HG03520 (cell line): ENCODE measurements around the gene CTNND1.

Source experiments
- ATAC-seq: cut with Tn5 transposase; IDR thresholded peaks from one replicate; pipeline ENCODE4 v1.9.1; 2021; ENCODE audit warnings: mild to moderate bottlenecking, moderate library complexity; ENCODE audit not compliant: unreplicated experiment

CTNND1 gene

DNA sequence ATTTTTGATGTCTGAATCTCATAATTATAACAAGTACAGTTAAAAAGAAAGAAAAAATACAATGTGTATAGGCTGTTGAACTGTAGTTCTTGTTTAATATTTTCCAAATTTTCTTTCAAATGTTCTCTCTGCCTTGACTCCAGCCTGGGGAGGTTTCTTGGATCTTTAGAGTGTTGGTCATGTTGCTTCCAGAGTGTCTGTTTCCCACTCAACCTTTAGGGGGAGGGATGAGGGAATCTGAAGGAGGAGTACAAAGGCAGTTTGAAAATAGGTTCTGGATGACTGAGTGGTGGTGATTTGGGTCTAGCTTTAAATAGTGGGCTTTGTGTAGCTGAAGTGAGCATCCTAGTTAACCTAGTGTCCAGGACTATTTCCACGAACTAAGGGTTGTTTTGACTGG is 2.0 kb downstream of the CTNND1 start:
- no peak for ATAC-seq

DNA sequence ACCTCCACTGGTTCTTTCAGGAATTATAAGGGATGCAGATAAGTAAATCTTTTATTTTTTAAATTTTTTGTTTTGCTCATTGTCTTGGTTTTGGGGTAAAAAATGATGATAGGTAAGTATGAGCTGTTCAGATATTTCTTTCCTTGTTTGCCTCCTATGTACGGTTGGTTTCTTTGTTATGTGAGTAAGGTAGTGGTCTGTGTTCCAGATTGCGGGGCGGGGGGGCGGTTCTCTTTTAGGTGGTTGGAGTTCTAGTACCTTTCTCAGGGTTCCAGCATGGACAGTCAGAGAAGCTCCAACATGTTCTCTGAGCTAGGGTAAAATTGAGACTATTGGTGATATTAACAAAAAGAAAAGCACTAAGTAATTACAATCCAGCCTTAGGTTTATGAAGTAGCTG is 2.4 kb downstream of the CTNND1 start:
- no peak for ATAC-seq

DNA sequence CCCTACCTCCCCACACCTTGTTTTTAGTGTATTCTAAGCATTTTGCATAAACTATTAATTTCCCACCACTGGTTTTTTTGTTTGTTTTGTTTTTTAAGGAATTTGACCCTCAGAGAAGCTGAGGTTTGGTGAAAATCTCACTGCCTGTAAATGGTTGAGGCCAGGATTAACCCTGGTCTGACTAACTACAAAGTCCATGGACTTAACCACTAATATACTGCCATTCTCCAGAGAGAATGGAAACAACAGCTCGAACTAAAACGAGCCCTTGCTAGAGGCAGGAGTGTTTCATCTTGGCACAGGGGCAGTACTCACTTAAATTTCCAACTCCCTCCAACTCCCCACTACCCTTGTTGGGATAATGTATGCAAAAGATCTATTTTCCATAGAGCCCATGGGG is 3.0 kb downstream of the CTNND1 start:
- no peak for ATAC-seq

DNA sequence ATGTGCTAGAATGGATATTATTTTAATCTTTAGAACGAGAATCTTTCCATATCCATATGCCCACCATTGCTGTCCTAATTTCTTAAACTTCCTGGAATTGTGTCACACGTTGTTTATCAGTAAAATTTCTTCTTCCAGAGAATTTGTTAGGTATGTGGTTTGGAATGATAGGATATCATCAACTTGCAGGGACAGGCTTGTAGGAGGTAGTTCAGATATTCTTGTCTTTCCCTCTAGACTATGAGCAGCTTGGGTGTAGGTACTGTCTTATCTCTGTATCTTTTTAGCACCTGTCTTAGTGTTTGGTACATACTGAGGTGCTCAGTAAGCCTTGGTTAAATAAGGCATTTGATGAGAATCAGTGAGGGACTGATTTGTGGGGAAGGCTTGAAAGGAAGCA is 3.4 kb downstream of the CTNND1 start:
- no peak for ATAC-seq

DNA sequence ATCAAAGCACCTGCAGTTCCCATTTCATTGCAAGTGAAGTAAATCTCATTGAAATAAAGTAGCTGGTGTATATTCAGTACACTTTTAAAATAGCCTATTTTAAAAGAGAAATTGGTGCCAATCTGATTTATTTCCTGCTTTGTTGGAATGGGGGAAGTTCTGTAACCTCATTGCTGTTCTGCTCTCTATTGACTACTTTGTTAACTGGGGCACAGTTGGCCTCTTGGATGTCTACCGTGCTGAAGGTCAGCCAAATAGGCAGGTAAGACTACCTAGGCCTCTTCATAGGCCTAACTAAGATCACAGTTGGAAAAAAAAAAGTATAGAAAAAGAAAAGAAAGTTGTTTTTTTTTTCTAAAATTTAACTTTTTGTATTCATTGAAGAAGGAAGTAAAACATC is 9.2 kb downstream of the CTNND1 start:
- ATAC-seq: no peak

DNA sequence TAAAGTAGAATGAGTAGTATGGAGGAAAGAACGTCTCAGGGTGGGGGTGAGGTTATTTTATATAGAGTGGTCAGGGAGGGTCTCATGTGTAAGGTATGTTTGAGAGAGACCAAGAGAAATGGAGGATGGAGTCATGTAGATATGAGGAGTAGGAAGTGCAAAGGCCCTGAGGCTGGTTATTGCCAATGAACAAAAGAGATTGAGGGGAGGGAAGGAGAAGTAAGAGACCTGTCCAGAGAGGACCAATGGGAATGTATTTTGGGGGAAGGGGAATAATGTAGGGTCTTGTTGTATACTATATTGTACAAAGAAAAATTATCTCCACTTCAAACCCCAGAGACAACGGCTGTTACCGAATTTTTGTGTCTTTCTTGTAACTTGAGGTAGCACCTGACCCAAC is 9.8 kb downstream of the CTNND1 start:
- no peak for ATAC-seq

DNA sequence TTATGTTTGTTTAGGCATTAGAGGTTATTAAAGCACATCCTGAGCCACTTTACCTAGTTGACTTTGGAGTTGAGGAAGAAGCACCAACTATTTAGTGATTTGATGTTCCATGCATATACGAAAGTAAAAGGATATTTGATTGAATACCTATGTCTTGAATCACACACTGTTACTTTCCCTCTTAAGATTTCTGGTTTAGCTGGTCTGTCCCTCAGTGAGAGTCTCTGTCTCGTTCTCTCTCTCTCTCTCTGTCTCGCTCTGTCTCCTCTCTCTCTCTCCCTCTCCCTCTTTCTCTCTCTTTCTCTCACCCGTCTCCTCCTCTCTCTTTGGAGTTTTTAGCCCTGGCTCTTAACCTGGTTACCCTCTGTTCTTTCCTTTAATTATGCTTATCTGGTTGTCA is 11.0 kb downstream of the CTNND1 start:
- ATAC-seq: no peak

DNA sequence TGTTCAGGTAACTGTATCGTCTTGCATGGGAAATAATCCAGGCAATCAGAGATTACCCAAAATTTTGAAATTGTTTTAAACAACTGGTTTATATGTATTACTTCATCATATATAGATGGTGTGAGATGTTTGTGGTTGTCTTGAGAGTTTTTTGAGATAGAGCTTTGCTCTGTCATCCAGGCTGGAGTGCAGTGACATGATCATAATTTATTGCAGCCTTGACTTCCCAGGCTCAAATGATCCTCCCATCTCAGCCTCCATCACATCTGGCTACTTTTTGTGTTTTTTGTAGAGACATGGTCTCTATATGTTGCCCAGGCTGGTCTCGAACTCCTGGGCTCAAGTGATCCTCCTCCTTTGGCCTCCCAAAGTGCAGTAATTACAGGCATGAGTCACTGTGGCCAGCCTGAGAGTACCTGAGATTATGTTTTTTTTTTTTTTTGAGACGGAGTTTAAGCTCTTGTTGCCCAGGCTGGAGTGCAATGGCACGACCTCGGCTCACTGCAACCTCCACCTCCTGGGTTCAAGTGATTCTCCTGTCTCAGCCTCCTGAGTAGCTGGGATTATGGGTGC is 11.5 kb downstream of the CTNND1 start:
- no peak for ATAC-seq

DNA sequence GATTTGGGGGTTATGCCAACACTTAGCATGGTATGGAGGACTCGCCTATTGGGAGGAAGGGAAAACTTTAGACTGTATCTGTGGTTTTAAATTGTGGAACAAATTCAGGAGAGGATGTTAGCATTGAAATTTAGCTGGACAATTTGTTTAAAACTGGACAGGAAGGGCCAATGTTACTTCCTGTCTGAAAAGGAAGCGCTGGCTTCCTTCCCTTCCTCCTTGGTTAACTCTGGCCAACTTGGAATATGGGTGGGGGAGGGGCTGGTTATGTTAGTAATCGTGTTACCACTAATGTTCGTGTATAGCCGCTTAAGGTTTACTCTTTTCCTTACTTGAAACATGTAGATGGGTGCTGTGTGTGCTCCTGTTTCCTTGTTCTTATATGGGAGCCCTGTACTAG is 13.9 kb downstream of the CTNND1 start:
- ATAC-seq: no peak

DNA sequence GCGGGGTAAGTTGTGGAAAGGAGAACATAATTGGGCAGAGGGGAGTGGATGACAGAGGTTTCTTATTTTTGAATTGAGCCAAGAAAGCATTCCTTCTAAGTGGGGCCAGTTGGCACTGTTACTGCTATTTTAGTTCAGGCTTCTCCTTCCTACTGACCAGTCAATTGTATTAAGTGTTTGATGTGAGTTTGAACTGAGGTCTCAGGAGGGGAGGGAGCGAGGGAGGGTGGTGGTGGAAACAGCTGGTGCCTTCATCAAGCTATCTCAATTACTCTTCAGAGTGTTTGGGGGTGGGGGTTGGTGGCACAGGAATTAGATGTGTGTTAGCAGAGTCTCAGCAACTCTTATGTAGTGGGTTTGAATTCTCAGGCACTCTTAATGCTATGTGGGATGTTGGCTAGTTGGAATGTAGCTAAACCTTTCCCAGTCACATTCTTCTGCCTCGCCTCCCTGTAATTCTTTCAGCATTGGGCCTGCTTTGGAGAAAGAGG is 14.5 kb downstream of the CTNND1 start:
- no peak for ATAC-seq

DNA sequence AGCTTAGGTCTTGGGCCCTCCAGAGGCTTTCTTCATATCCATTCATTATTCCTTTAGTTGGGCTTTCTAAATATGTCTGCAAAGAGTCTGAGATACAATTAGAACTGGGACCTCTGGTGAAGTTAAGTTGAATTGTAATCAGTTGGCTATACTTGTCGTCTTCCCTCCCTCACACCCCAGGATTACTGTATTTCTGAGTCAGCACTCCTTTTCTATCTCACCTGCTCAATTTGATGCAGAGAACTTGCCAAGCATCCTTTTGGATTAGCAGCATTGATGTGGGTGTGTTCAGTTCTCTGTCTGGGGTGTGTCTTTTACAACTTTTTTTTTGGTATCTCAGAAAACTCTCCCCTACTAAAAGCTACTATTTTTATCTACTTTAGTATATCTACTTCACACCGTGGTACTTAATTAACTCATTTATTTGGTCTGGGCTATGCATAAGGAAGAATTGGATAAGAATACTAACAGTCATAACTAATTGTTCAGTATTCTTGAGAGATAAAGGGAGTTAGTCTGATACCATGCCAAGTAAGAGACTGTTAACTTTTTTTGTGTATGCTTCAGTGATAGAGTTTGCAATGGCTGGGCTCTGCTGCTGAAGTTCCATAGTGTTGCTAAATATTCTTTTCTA is 15.1 kb downstream of the CTNND1 start:
- no peak for ATAC-seq

DNA sequence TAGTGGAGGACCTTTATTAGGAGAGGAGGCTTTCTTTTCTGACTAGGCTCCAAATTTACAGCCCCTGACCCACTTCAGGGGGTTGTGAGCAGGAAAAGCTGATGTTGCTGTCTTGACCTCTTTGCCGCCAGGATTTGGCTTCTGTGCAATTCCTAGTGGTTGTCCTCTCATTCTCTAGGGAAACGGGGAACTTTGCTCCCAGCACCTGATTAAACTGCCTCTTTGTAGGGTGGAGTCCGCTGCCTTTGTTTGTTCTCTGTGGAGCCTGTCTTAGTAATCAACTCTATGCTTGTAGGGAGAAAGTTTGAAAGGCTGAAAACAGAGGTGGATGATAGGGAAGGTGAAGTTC is 16.3 kb downstream of the CTNND1 start:
- ATAC-seq: no peak

DNA sequence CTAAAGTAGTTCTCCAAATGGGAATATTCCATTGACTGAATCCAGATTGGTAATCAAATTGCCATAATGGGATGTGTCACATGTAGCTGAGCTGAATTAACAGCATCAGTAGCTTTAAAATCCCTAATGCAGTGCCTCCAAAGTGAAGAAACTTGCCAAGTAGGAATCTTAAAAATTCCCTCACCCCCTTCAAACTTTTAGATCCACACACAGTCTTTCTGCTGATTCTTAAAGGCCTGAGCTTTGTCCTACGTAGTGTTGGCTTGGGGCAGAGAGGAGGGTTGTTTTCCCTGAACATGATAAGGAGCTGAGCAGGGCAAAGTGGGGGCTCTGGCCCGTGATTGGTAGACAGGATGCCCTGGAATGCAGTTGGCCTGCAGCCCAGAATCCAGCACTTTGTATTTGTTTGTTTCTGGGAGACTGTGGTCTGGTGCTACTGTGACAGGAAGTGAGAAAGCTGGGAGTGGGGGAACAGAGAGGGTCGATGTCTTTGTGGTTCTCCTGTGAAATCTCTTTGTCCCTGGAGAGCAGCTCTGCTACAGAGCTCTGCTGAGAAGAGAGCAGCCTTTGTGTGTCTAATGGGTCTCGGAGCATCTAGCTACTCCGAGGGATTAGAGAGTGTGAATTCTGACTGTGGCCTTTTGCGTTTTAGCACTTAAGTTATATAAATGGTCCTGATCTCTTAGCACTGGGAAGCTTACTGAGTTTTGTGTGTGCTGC is 16.9 kb downstream of the CTNND1 start:
- ATAC-seq: no peak

DNA sequence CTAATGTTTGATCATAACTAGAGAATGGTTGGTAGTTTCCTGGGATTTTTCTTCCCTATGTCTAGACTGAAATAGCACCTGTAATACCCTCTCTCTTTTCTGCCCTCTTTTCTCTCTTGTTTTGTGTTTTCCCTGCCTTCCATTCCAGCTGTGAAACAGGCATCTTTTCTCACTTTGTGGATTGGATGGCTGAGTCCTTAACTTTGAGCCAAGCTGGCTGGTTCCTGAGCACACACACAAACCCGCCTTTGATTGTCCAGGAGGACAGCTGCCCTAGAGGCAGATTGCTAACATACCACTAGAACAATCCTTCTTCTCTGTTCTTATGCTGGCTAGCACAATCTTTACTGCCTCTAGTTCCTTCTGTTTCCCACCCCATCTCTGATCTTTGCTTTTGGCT is 17.7 kb downstream of the CTNND1 start:
- ATAC-seq: no peak

DNA sequence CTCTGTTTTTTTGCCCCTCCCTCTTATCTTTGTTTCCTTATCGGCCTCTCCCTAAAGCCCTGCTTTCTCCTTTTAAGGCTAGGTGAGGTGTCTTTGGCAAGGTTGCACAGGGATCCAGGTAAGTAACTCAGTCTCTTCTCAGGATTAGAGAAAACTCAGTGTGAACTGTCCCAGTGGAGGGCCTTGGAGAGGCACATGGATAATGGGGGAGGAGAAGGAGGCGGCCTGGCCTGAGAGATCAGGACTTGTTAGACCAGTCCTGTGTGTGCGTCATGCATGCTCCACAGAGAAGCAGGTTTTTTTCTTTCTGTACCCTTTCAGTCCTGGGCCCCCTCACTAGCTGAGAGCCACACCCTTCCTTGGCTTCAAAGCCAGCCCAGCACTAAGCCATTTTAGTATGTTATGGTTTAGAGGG is 19.9 kb downstream of the CTNND1 start:
- no peak for ATAC-seq

DNA sequence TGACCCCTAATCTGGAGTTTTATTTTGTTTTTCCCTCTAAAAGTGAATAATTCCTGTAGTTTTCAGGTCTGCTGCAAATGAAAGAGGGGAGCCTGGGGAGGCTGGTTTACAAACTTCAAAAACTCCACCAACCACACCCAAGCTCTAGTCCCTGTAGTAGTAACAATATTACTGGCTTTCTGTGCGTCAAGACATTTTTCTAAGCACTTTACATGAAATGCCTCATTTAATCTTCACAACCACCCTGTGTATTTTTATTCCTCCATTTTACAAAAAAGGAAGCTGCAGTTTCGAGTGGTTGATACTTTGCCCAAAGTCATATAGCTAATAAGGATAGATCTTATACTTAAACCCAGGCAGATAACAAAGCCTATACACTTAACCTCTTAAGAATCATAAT is 23.5 kb downstream of the CTNND1 start:
- no peak for ATAC-seq

DNA sequence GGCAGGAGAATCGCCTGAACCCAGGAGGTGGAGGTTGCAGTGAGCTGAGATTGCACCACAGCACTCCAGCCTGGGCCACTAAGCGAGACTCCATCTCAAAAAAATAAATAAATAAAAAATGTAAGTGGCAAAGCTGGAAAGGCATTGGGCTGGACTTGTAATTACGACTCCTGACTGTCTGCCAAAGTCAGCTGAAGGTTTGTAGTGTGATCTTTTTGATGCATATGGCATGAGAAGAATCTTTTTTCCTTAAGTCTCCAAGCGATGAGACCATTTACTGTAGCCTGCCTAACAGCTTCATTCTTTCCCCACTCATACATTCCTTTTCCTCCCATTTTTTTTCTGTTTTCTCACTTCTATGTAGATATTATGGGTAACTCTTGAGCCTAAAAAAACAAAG is 24.8 kb downstream of the CTNND1 start:
- no peak for ATAC-seq

DNA sequence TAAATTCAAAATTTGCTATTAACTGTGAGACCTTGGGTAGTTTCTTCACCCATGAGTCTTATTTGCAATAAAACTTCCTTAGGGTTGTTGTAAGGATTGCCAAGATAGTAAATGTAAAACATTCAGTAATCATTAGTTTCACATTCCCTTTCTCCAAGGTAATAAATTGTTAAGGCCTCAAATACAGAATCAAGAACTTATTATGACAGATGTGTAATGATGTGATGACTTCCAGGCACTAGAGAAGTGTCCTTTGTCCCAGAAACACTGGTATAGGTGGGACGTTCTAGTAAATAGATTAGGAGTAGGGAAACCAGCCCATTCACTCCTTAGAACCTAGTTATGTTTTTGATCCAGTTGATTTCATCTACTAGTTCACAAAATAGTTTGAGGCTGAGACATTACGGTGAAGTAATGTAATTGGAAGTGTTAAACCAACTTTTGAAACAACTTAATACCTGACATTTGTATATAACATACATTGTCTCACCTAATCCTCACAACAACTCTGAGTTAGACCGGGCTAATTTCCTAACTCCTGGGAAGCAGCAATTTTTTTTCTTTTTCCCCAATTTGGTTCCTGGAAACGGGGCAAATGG is 25.5 kb downstream of the CTNND1 start:
- no peak for ATAC-seq

DNA sequence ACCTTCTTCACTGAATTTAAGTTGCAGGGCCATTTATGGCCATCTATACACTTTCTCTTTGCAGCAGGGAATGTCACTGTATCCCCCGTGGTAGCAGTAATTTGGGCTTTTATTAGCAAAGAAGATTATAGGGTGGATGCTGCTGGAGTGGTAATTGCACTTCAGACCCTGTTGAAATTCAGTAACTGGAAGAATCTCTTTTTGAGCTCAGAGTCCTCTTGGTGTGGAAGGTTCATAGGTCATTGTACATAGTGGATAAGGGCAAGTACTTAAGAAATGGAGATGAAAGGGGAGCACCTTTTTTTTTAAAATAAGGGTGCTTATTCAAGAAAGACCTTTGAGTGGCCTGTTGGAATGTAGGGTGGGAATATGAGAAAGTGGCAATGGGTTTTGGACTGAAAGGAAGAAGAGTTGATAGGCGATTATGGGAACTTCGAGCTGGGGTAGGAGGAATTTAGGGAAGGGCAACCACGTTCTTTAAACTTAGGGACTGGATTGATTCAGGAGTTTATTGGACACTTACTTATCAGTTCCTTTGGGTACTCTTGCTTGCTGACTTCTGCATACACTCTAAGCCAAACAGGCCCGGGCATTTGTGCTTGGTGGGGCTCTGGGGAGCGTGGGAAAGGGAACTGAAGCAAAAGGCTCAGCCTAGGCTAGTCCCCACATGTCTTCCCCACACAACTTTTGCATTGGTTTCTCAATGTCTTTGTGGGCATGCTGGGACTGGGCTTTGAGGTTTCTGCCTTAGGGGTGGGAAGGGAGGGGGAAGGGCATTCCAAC is 26.5 kb downstream of the CTNND1 start:
- ATAC-seq: no peak

DNA sequence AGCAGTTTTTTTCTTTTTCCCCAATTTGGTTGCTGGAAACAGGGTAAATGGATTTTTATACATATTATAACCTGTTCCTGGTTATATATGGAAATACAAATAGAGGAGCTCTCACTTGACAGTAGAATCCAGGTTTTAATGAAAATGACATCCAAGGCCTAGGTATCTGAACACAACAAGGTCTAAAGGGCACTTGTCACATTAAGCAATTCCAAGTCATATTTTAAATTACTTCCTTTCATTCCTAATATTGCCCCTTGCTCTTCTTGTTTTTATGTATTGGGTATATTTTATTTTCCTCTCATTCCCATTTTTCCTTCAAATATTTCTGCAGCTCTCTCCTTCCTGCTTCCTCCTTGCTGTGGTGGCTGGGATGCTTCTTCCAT is 27.1 kb downstream of the CTNND1 start:
- no peak for ATAC-seq

DNA sequence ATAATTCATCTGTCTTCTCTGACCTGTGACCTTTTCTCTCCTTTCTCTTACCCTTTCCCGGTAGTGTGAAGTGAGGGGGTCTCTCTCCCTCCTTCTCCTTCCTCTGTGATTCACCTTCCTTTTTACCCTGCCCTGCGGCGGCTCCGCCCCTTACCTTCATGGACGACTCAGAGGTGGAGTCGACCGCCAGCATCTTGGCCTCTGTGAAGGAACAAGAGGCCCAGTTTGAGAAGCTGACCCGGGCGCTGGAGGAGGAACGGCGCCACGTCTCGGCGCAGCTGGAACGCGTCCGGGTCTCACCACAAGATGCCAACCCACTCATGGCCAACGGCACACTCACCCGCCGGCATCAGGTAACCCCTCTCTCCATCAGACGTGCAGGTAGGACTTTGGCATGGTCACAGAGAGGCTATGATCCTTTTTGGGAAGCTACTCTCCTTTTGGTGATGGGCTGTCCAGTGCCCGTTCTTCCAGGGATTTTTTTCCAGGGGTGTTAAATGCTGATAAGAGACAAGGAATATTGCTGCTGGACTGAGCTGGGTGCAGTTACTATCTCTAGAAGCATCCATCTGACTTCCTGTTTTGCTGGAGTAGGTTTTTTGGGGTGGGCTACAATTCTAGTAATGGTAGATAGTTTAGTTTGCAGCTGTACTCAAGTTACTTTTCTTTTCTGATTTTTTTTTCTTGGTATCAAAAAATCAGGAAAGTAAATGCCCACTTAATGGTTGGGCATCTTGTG is 29.9 kb downstream of the CTNND1 start:
- peak; percentile 4 for ATAC-seq
